HG02981 (cell line): ENCODE measurements around the gene IL17RD.
"Not testable (repeated sequence)": the region's sequence is repeated elsewhere in the genome, so short reads cannot be mapped to it uniquely, and the experiment has no call there.

ENCODE experiments used
- ATAC-seq: cut with Tn5 transposase; IDR thresholded peaks from one replicate; pipeline ENCODE4 v1.9.1; 2021; ENCODE audit warnings: mild to moderate bottlenecking, moderate library complexity; ENCODE audit not compliant: unreplicated experiment

Gene IL17RD

GRCh38 chr3:57094575-57094974 lies 70.6 kb downstream of the IL17RD start:
- ATAC-seq, result no peak

- ATAC-seq, result no peak
Observed at GRCh38 chr3:57093971-57094535, 71.1 kb downstream of the IL17RD start.

GRCh38 chr3:57093489-57093888 lies 71.7 kb downstream of the IL17RD start:
- no peak for ATAC-seq

- ATAC-seq, result no peak
Observed at GRCh38 chr3:57091521-57092273, 73.5 kb downstream of the IL17RD start.

- no peak for ATAC-seq
Observed at GRCh38 chr3:57089043-57089442, 76.1 kb downstream of the IL17RD start.

GRCh38 chr3:57088503-57088902 lies 76.7 kb downstream of the IL17RD start:
- ATAC-seq, result no peak

- ATAC-seq, result no peak
Observed at GRCh38 chr3:57087361-57088092, 77.6 kb downstream of the IL17RD start.

GRCh38 chr3:57086201-57086600 lies 79.0 kb downstream of the IL17RD start:
- ATAC-seq, result no peak

- no peak for ATAC-seq
Observed at GRCh38 chr3:57085211-57085610, 79.9 kb downstream of the IL17RD start.

GRCh38 chr3:57083266-57083995 lies 81.7 kb downstream of the IL17RD start:
- ATAC-seq, result not testable (repeated sequence)

- ATAC-seq, result no peak
Observed at GRCh38 chr3:57082481-57082880, 82.7 kb downstream of the IL17RD start.

- no peak for ATAC-seq
Observed at GRCh38 chr3:57081173-57081572, 84.0 kb downstream of the IL17RD start.

GRCh38 chr3:57080171-57080570 lies 85.0 kb downstream of the IL17RD start:
- ATAC-seq, result no peak

GRCh38 chr3:57079474-57079831 lies 85.7 kb downstream of the IL17RD start:
- no peak for ATAC-seq

- ATAC-seq, result peak; percentile 23
Observed at GRCh38 chr3:57078635-57079473, 86.3 kb downstream of the IL17RD start.

GRCh38 chr3:57078344-57078634 lies 86.9 kb downstream of the IL17RD start:
- ATAC-seq, result peak; percentile 58

- no peak for ATAC-seq
Observed at GRCh38 chr3:57077630-57078343, 87.4 kb downstream of the IL17RD start.

GRCh38 chr3:57076422-57076951 lies 88.7 kb downstream of the IL17RD start:
- no peak for ATAC-seq

- no peak for ATAC-seq
Observed at GRCh38 chr3:57074135-57074534, 91.0 kb downstream of the IL17RD start.

GRCh38 chr3:57073628-57074027 lies 91.5 kb downstream of the IL17RD start:
- no peak for ATAC-seq
